NT2/D1 (cell line): Measurements from ENCODE around the gene PHYKPL.
A peak's percentile ranks its signal among the peaks of the same experiment; 100 is the strongest.
"Not testable (repeated sequence)": the region's sequence is repeated elsewhere in the genome, so short reads cannot be mapped to it uniquely, and the experiment has no call there.

Experiments
- DNase-seq: peaks from one replicate; pipeline ENCODE4 v3.0.0-alpha.2; 2011; ENCODE audit warnings: low read depth, low spot score
- H3K27me3 ChIP-seq: 2 replicates; pipeline ENCODE4 v1.6.0; 2011; ENCODE audit warnings: mild to moderate bottlenecking; ENCODE audit not compliant: insufficient read length, insufficient read depth
- H3K36me3 ChIP-seq: 2 replicates; pipeline ENCODE4 v1.6.1; 2011; ENCODE audit warnings: mild to moderate bottlenecking, low read length, mixed read lengths; ENCODE audit not compliant: insufficient read depth, insufficient read length
- H3K4me1 ChIP-seq: 2 replicates; pipeline ENCODE4 v1.5.1; 2011; ENCODE audit not compliant: insufficient read depth, insufficient read length
- H3K4me3 ChIP-seq: 2 replicates; pipeline ENCODE4 v1.5.1; 2011; ENCODE audit warnings: low read depth; ENCODE audit not compliant: insufficient read length
- H3K9ac ChIP-seq: 2 replicates; pipeline ENCODE4 v1.6.0; 2011; ENCODE audit warnings: low read depth; ENCODE audit not compliant: insufficient read length
- H3K9me3 ChIP-seq: 2 replicates; pipeline ENCODE4 v1.5.1; 2011; ENCODE audit warnings: mild to moderate bottlenecking, low read length; ENCODE audit not compliant: insufficient read depth
- SUZ12 ChIP-seq: IDR thresholded peaks from 2 replicates; pipeline ENCODE4 v1.6.1; 2011; ENCODE audit not compliant: insufficient read length, insufficient read depth; ENCODE audit errors: extremely low read depth
- YY1 ChIP-seq: IDR thresholded peaks from 2 replicates; pipeline ENCODE4 v1.6.1; 2011; ENCODE audit not compliant: insufficient read length, insufficient read depth
- ZNF274 ChIP-seq: IDR thresholded peaks from 2 replicates; pipeline ENCODE4 v1.6.1; 2011; ENCODE audit warnings: mild to moderate bottlenecking, low read depth, low read length

PHYKPL gene

DNA sequence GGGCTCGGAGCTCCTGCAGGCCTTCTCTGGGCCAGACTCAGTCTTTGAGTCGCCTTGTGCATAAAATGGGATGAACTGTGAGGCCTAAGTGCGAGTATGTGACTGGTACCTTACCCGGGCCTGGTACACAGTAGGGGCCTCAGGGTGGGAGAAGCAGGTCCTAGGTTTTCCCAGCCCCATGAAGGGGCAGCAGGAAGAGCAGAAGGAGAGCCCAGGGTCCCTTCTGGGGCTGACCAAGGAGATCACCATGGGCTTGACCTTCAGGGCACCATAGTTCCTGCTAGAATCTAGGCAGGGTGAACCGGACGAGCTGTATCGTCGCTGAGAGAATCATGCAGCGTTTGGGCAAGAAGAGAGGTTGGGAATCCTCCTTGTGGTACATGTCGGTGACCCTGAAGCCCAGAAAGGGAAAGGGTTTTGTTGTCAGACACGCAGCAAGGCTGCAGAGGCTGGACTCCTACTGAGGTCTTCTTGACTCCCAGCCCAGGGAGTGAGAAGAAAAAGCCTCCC lies 373 bp upstream of the PHYKPL start:
- Histone ChIP-seq H3K36me3 (peaks cover 33% of the 10 kb centered on the region), H3K9ac (peak overlapping the region; percentile 56), H3K27me3 (peaks cover 9% of the 10 kb centered on the region), H3K4me1 (peaks cover 19% of the 10 kb centered on the region), H3K9me3 (no peaks in the 10 kb centered on the region), H3K4me3 (peak overlapping the region; percentile 80)
- TF ChIP-seq ZNF274 (no peak), SUZ12 (no peak), YY1 (no peak)
- no peak for DNase-seq

GRCh38 chr5:178231539-178232123 lies 971 bp downstream of the PHYKPL start:
- no peak for TF ChIP-seq SUZ12
- no peak for TF ChIP-seq YY1
- TF ChIP-seq ZNF274: no peak
- no peak for DNase-seq
- Histone ChIP-seq H3K9me3 (no peaks in the 10 kb centered on the region), H3K27me3 (peaks cover 9% of the 10 kb centered on the region), H3K9ac (peak overlapping the region; percentile 88), H3K4me3 (peak overlapping the region; percentile 80), H3K4me1 (peaks cover 16% of the 10 kb centered on the region), H3K36me3 (peaks cover 44% of the 10 kb centered on the region)

DNA sequence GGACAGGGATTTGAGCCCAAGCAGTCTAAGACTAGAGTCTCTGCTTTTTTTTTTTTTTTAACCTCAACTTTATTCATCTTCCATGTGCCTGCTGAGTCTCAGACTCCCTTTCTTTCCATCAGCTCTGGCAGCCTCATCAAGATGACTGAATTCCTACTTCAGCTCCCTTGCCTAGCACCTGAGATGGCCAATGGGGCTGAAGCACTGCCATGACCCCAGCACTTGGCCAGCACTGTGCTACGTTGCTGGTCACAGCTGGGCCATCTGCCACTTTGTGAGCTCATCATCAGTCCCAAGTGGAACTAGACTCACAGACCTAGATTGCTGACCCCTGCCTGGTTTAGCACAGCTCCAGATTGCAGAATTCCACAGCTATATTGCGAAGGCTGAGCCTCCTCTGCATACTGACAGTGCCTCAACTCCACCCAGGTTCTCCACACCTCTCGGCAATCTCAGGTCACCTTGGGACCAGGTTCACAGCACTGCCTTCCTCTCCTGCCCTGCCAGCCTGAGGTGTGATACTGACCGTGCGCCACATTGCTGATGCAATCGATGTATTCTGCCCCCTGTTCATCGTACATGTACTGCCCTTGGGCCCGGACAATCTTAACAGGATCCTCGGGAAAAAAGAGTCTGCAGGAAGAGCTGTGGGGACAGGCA lies 1.6 kb downstream of the PHYKPL start:
- peak overlapping the region; percentile 80 for H3K4me3 ChIP-seq
- peaks cover 11% of the 10 kb centered on the region for H3K4me1 ChIP-seq
- TF ChIP-seq YY1 (no peak), ZNF274 (no peak), SUZ12 (no peak)
- DNase-seq: no peak
- H3K27me3 ChIP-seq: peaks cover 9% of the 10 kb centered on the region
- peak overlapping the region; percentile 88 for H3K9ac ChIP-seq
- no peaks in the 10 kb centered on the region for H3K9me3 ChIP-seq
- H3K36me3 ChIP-seq: peaks cover 49% of the 10 kb centered on the region

GRCh38 chr5:178229861-178230260 lies 2.7 kb downstream of the PHYKPL start:
- no peak for DNase-seq
- peak overlapping the region; percentile 21 for H3K9ac ChIP-seq
- H3K4me1 ChIP-seq: peaks cover 11% of the 10 kb centered on the region
- H3K27me3 ChIP-seq: peaks cover 9% of the 10 kb centered on the region
- no peak overlapping the region for H3K4me3 ChIP-seq
- H3K9me3 ChIP-seq: no peaks in the 10 kb centered on the region
- no peak for TF ChIP-seq ZNF274
- TF ChIP-seq YY1: no peak
- TF ChIP-seq SUZ12: no peak
- peaks cover 59% of the 10 kb centered on the region for H3K36me3 ChIP-seq

- Histone ChIP-seq H3K36me3 (peaks cover 66% of the 10 kb centered on the region), H3K4me1 (peaks cover 16% of the 10 kb centered on the region)
- not testable (repeated sequence) for DNase-seq, H3K9ac ChIP-seq, H3K27me3 ChIP-seq, H3K9me3 ChIP-seq, H3K4me3 ChIP-seq
Observed at GRCh38 chr5:178229111-178229510, 3.5 kb downstream of the PHYKPL start.

DNA sequence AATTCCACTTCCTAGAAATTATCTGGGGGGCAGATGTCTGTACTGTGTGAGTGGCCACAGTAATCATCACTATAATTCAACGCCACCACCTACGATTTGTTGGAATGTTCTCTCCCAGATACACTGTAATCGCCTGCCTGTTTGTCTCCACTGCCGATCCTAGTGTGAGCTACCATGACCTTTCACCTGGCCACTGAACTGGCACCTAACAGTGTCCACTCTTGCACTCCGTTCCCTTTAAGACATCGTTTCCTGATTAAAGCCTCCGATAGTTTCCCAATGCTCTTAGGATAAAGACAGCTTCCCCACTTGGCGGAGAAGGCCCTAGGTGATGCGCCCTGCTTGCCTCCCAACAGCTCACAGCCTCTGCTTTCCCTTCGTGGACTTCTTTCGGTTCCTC lies 4.0 kb downstream of the PHYKPL start:
- Histone ChIP-seq H3K4me3 (no peak overlapping the region), H3K27me3 (no peaks in the 10 kb centered on the region), H3K9me3 (no peaks in the 10 kb centered on the region), H3K4me1 (peaks cover 17% of the 10 kb centered on the region), H3K36me3 (peaks cover 72% of the 10 kb centered on the region), H3K9ac (no peak overlapping the region)
- TF ChIP-seq ZNF274 (no peak), YY1 (no peak), SUZ12 (no peak)
- no peak for DNase-seq

GRCh38 chr5:178227929-178228328 lies 4.7 kb downstream of the PHYKPL start:
- H3K27me3 ChIP-seq: no peaks in the 10 kb centered on the region
- TF ChIP-seq YY1: no peak
- no peak for TF ChIP-seq ZNF274
- TF ChIP-seq SUZ12: no peak
- H3K4me1 ChIP-seq: peaks cover 17% of the 10 kb centered on the region
- H3K9ac ChIP-seq: no peak overlapping the region
- H3K9me3 ChIP-seq: no peaks in the 10 kb centered on the region
- no peak overlapping the region for H3K4me3 ChIP-seq
- H3K36me3 ChIP-seq: peaks cover 78% of the 10 kb centered on the region
- DNase-seq: no peak
